Measurements from ENCODE around the gene INSR. TPM values are rescaled to one million over a fixed set of nuclear protein-coding genes. Genes with fewer than 3 reads are reported as not detected.
"Not testable (repeated sequence)": the region's sequence is repeated elsewhere in the genome, so short reads cannot be mapped to it uniquely, and the experiment has no call there.

The INSR gene
- total RNA-seq, 4 donors from 2014 or later = 70.7 to 165 (median 89.2) TPM

DNA sequence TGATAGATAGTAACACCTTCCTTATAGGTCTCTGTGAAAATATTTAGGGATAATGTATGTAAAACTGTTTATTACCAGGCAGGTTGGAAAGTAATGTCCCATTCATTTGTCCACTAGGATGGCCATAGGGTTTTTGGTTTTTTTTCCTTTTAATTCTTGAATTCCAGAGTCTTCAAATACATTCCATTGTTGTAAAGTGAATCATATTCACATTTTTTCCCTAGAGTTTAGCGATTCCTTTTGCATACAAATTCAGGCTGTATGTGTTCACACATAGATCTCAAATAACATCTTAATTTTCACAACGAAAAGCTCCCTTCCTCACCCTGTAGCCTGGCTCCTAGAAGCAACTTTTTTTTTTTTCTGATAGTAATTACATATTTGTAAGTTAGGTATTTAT lies 226.5 kb downstream of the INSR start:
- no peak overlapping the region for H3K4me3 ChIP-seq (ENCODE audit: low read depth, poor library complexity, severe bottlenecking)
- WGBS, 2 donors = 64 to 74% methylated on average over 2 of the region's 2 CpGs
- intact Hi-C loops (cut with DNase I; ENCODE audit: low total_unique reads) = no loop called here
- DNase-seq (ENCODE audit: low spot score in 2 of 2) = no peak
- no peak for TF ChIP-seq CTCF (IDR thresholded peaks at IDR 0.05)

DNA sequence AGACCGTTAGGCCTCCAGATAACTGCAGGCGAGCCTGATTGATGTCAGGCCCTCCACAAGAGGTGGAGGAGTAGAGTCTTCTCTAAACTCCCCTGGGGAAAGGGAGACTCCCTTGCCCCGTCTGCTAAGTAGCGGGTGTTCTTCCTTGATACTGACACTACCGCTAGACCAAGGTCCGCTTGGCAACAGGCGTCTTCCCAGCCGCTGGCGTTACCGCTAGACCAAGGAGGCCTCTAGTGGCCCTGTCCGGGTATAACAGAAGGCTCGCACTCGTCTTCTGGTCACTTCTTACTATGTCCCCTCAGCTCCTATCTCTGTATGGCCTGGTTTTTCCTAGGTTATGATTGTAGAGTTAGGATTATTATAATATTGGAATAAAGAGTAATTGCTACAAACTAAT lies 227.1 kb downstream of the INSR start:
- H3K4me3 ChIP-seq (ENCODE audit: low read depth, poor library complexity, severe bottlenecking); DNase-seq (ENCODE audit: low spot score in 2 of 2); intact Hi-C loops (cut with DNase I; ENCODE audit: low total_unique reads): not testable (repeated sequence)
- 44 to 66% methylated on average over 13 of the region's 13 CpGs for WGBS, 2 donors

- no peak for DNase-seq (ENCODE audit: low spot score in 2 of 2)
- H3K4me3 ChIP-seq (ENCODE audit: low read depth, poor library complexity, severe bottlenecking) = no peak overlapping the region
- intact Hi-C loops (cut with DNase I; ENCODE audit: low total_unique reads) = no loop called here
- WGBS, 2 donors = 90 to 93% methylated on average over 9 of the region's 9 CpGs
- no peak for TF ChIP-seq CTCF (IDR thresholded peaks at IDR 0.05)
- TF ChIP-seq POLR2A (IDR thresholded peaks at IDR 0.05) = no peak
Measured at GRCh38 chr19:7063764-7064418, 230.3 kb downstream of the INSR start.

DNA sequence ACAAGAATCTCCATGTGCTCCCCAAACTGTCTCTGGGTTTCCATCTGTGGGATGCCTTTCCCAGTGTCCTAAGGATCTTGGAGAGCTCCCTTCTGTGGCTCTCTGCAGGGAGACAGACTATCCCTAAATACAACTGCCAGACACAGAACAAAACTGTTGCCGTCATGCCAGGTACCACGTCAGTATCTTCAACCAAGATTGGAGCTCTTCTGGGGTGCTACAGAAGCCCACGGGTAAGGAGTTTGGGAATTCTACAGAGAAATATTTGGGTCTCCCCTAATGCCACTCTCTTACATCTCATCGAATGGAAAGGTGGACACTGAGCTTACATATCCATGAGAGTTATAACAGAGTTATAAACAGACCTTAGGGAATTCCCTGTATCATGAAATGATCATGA lies 230.9 kb downstream of the INSR start:
- no peak for TF ChIP-seq CTCF (IDR thresholded peaks at IDR 0.05)
- no peak for TF ChIP-seq POLR2A (IDR thresholded peaks at IDR 0.05)
- intact Hi-C loops (cut with DNase I; ENCODE audit: low total_unique reads) = no loop called here
- no peak for DNase-seq (ENCODE audit: low spot score in 2 of 2)
- WGBS, 2 donors = 78 to 80% methylated on average over 4 of the region's 4 CpGs
- no peak overlapping the region for H3K4me3 ChIP-seq (ENCODE audit: low read depth, poor library complexity, severe bottlenecking)

Other genes starting within 250 kb of the INSR start
- gene MBD3L2, start 245.1 kb downstream of the INSR start, total RNA-seq = not detected
- not detected for gene MBD3L3, start 235.7 kb downstream of the INSR start, total RNA-seq
- 10 to 100 TPM in 1 of 4 donors, 1 to 10 TPM in 3; 7.0 to 11.3 (median 9.4) TPM for gene ZNF557, start 224.7 kb downstream of the INSR start, total RNA-seq
- gene ARHGEF18, start 54.5 kb upstream of the INSR start, total RNA-seq = 10 to 100 TPM; 32.3 to 49.2 (median 36.3) TPM
- gene PEX11G, start 194.6 kb upstream of the INSR start, total RNA-seq = 1 to 10 TPM; 3.2 to 8.2 (median 4.7) TPM
- 10 to 100 TPM; 30.4 to 42.8 (median 36.9) TPM for gene ZNF358, start 221.7 kb upstream of the INSR start, total RNA-seq
- 10 to 100 TPM; 15.2 to 37.7 (median 28.6) TPM for gene MCOLN1, start 228.2 kb upstream of the INSR start, total RNA-seq
- 10 to 100 TPM; 58.3 to 89.8 (median 71.0) TPM for gene PNPLA6, start 241.3 kb upstream of the INSR start, total RNA-seq